Fibroblast of the aortic adventitia (primary cell): Measurements from ENCODE around the gene VAV2. TPM values are rescaled to one million over a fixed set of nuclear protein-coding genes. Genes with fewer than 3 reads are reported as not detected.

Experiments
- DNase-seq: peaks from one replicate; pipeline ENCODE4 v3.0.0-alpha.2; 2010; ENCODE audit warnings: low read depth
- H3K4me3 ChIP-seq: 2 replicates; pipeline ENCODE4 v1.5.1; 2011; ENCODE audit warnings: low read depth, mild to moderate bottlenecking, control low read depth, low read length, moderate library complexity
- total RNA-seq: library from RNA; depleted of rRNA; stranded (reverse); fragments of >200 nt; gene quantifications from 2 replicates; pipeline ENCODE4 v1.2.3, GENCODE V29; 2012; ENCODE audit warnings: low replicate concordance
- TF ChIP-seq, protein P1 (sequence below): IDR thresholded peaks from 2 replicates; pipeline ENCODE4 v1.5.1; 2011; ENCODE audit warnings: mild to moderate bottlenecking, low read length, control low read depth, inconsistent platforms; ENCODE audit not compliant: insufficient read depth

VAV2 gene
- total RNA-seq, 1 donor, result 10.9 TPM

- no peak overlapping the region for H3K4me3 ChIP-seq
- DNase-seq, result peak; percentile 51
- TF ChIP-seq, protein P1, sequence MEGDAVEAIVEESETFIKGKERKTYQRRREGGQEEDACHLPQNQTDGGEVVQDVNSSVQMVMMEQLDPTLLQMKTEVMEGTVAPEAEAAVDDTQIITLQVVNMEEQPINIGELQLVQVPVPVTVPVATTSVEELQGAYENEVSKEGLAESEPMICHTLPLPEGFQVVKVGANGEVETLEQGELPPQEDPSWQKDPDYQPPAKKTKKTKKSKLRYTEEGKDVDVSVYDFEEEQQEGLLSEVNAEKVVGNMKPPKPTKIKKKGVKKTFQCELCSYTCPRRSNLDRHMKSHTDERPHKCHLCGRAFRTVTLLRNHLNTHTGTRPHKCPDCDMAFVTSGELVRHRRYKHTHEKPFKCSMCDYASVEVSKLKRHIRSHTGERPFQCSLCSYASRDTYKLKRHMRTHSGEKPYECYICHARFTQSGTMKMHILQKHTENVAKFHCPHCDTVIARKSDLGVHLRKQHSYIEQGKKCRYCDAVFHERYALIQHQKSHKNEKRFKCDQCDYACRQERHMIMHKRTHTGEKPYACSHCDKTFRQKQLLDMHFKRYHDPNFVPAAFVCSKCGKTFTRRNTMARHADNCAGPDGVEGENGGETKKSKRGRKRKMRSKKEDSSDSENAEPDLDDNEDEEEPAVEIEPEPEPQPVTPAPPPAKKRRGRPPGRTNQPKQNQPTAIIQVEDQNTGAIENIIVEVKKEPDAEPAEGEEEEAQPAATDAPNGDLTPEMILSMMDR, result no peak
These were observed 166.4 kb downstream of the VAV2 start for GRCh38 chr9:133825555-133826218.

DNA sequence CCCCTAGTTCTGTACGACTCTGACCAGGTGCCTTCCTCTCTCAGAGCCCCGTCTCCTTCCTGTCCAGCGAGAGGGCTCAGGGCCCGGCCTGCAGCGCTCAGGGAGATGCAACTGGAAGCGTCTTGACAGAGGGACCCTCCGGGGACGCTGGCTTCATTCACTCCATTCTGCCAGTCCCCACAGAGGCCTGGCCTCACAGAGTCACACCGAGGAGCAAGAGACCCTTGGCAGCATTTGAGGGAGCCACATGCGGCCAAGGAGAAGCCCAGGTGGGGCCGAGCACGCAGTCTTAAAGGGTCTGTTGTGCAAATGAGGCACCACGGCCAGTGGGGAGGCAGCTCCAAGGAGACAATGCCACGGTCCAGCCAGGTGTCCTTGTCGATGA lies 167.3 kb downstream of the VAV2 start:
- no peak overlapping the region for H3K4me3 ChIP-seq
- DNase-seq, result no peak
- TF ChIP-seq, protein P1, result no peak

GRCh38 chr9:133824106-133824801 lies 167.9 kb downstream of the VAV2 start:
- no peak for DNase-seq
- TF ChIP-seq, protein P1, result no peak
- H3K4me3 ChIP-seq, result no peak overlapping the region

DNA sequence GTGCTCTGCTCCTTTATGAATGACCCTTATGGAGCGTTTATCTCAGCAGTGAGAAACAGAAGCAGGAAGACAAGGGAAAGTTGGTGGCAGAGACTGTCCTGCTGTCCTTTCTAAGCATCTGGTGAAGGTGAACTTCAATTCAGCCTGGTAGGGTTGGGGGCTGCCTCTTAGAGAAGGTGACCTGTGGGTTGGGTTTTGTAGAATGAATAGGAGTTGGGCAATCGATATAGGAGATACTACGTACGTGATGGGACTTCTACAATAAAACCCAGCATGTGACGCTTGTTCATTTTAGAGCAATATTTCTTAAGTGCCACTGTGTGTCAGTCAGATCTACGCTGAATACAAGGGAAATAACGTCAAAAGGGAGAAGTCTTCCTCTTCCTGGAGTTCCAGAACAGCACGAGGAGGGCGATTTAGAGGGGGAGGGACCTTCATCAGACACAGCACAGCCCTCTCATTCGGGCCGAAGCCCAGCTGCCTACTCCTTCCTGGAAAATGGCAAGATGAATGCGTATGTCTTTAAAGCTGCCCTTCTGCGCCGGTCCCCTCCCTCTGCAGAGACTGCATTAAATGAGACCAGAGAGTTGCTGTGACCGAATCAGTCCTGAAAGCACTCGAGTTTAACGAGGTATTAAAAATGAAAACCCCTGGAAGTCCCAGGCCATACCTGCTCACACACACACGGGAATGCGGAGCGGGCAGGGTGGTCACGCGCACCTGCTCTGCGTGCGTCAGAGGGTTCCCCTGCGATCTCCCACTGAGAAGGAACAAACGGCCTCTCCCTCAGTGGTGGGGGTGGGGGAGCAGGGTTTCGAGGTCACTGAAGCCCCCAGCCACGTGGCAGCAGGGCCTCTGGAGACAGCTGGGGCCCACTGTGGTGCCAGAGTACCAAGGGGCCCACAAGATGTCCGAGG lies 168.7 kb downstream of the VAV2 start:
- DNase-seq, result no peak
- H3K4me3 ChIP-seq, result no peak overlapping the region
- TF ChIP-seq, protein P1, result no peak

GRCh38 chr9:133822430-133823065 lies 169.6 kb downstream of the VAV2 start:
- TF ChIP-seq, protein P1, result no peak
- DNase-seq, result no peak

More at GRCh38 chr9:133822430-133823065, 169.6 kb downstream of the VAV2 start:
- H3K4me3 ChIP-seq, result no peak overlapping the region
